K562 (cell line): ENCODE measurements around the gene PLAC1. TPM values are rescaled to one million over a fixed set of nuclear protein-coding genes. Genes with fewer than 3 reads are reported as not detected.

ENCODE experiments used
- ELF4 ChIP-seq: fragments of 450-650 bp; formaldehyde crosslinking; IDR thresholded peaks from 2 replicates; pipeline ENCODE4 v1.4.0; 2022; ENCODE audit warnings: missing genetic modification characterization
- HDAC6 ChIP-seq: IDR thresholded peaks from 2 replicates; pipeline ENCODE4 v1.6.1; 2012; ENCODE audit warnings: low read depth, mild to moderate bottlenecking, control low read depth, inconsistent platforms, low read length, moderate library complexity
- MBD1 ChIP-seq: fragments of 250-450 bp; sonication (Bioruptor Pico); IDR thresholded peaks from 2 replicates; pipeline ENCODE4 v1.8.0; 2022; ENCODE audit warnings: inconsistent platforms
- ZNF318 ChIP-seq, 2 experiments: fragments of 450-650 bp; IDR thresholded peaks; 2 replicates each; pipeline ENCODE4 v1.6.1; 2016; ENCODE audit warnings: mild to moderate bottlenecking in 2 of 2, borderline replicate concordance in 1 of 2, low read depth in 1 of 2, moderate library complexity in 1 of 2
- ZNF57 ChIP-seq: fragments of 450-650 bp; formaldehyde crosslinking; IDR thresholded peaks from 2 replicates; pipeline ENCODE4 v1.4.0; 2020; ENCODE audit warnings: mild to moderate bottlenecking, moderate library complexity
- polyA plus RNA-seq, 8 experiments: library from polyadenylated mRNA; depleted of rRNA in 4 of 8; stranded (reverse) in 5 of 8; unstranded in 3 of 8; fragments of >200 nt; fragmentation: Nextera tagmentation in 2 of 8; fragmentation: Illumina TruSeq in 1 of 8; extraction: Ambion mirVana in 2 of 8; extraction: Trizol in 1 of 8; gene quantifications; 2 replicates each; pipeline versions ENCODE4 v1.2.1 to v1.2.3, GENCODE V29; 2011 to 2014; ENCODE audit warnings: inconsistent platforms in 1 of 8, missing spikeins in 1 of 8
- total RNA-seq, 7 experiments: library from RNA; depleted of rRNA in 6 of 7; stranded (reverse); fragments of >200 nt in 6 of 7; fragmentation: Illumina TruSeq in 2 of 7; extraction: Trizol in 2 of 7; gene quantifications; 2 replicates each; pipeline versions ENCODE4 v1.2.1 to v1.2.3, GENCODE V29; 2011 to 2021; ENCODE audit warnings: low replicate concordance in 1 of 7

Gene PLAC1
- total and polyA plus RNA-seq, 9 of the 15 experiments (the other 6 are each of a cell fraction or from before 2014, with no cell fraction given), result 0.82 to 9.1 (median 1.7) TPM

- TF ChIP-seq ZNF318 (IDR thresholded peaks at IDR 0.05; ENCODE audit: borderline replicate concordance in 1 of 2, low read depth in 1 of 2), result no peak
- TF ChIP-seq ELF4 (CRISPR knock-in tag), result no peak
- no peak for TF ChIP-seq HDAC6
- TF ChIP-seq MBD1, result no peak
- TF ChIP-seq ZNF57 (CRISPR knock-in tag), result no peak
Measured at GRCh38 chrX:134669378-134670098, 11.3 kb upstream of the PLAC1 start (continued).
